ENCODE data around the gene IGFBPL1. TPM values are rescaled to one million over a fixed set of nuclear protein-coding genes. Genes with fewer than 3 reads are reported as not detected.

Gene IGFBPL1
- total RNA-seq, 1 donor from 2014 or later = not detected

- Histone ChIP-seq H3K36me3 (no peaks in the 10 kb centered on the region), H3K9me3 (no peaks in the 10 kb centered on the region), H3K27ac (no peak overlapping the region), H3K4me3 (no peak overlapping the region), H3K27me3 (no peaks in the 10 kb centered on the region), H3K4me1 (no peaks in the 10 kb centered on the region)
- DNase-seq (ENCODE audit: extremely low spot score in 2 of 2) = peak; percentile 49 to 90
- no peak for TF ChIP-seq POLR2A (IDR thresholded peaks at IDR 0.05)
- no peak for TF ChIP-seq POLR2AphosphoS5 (IDR thresholded peaks at IDR 0.05; ENCODE audit: insufficient read depth in 1 of 2, low read depth in 1 of 2)
- no peak for TF ChIP-seq CTCF (IDR thresholded peaks at IDR 0.05)
- intact Hi-C loops (cut with DNase I) = loop anchor here (10.0 kb wide), 1 partner anchor 525 kb away; no protein-coding TSS in a partner anchor
Measured at GRCh38 chr9:38439291-38439915, 15.1 kb upstream of the IGFBPL1 start.

- TF ChIP-seq POLR2AphosphoS5 (IDR thresholded peaks at IDR 0.05; ENCODE audit: insufficient read depth in 1 of 2, low read depth in 1 of 2) (no peak), CTCF (IDR thresholded peaks at IDR 0.05) (no peak), POLR2A (IDR thresholded peaks at IDR 0.05) (no peak)
- no peaks in the 10 kb centered on the region for H3K27me3 ChIP-seq
- no peak overlapping the region for H3K27ac ChIP-seq
- H3K9me3 ChIP-seq = no peaks in the 10 kb centered on the region
- intact Hi-C loops (cut with DNase I) = loop anchor here (10.0 kb wide), 1 partner anchor 523 kb away; no protein-coding TSS in a partner anchor
- no peaks in the 10 kb centered on the region for H3K4me1 ChIP-seq
- peak; percentile 52 to 60 for DNase-seq (ENCODE audit: extremely low spot score in 2 of 2)
- no peak overlapping the region for H3K4me3 ChIP-seq
- no peaks in the 10 kb centered on the region for H3K36me3 ChIP-seq
Measured at GRCh38 chr9:38437193-38437823, 13.1 kb upstream of the IGFBPL1 start.

- TF ChIP-seq CTCF (IDR thresholded peaks at IDR 0.05) (no peak), POLR2A (IDR thresholded peaks at IDR 0.05) (no peak), POLR2AphosphoS5 (IDR thresholded peaks at IDR 0.05; ENCODE audit: insufficient read depth in 1 of 2, low read depth in 1 of 2) (no peak)
- Histone ChIP-seq H3K27ac (no peak overlapping the region), H3K4me1 (no peaks in the 10 kb centered on the region), H3K9me3 (no peaks in the 10 kb centered on the region), H3K4me3 (no peak overlapping the region), H3K27me3 (no peaks in the 10 kb centered on the region), H3K36me3 (no peaks in the 10 kb centered on the region)
- DNase-seq (ENCODE audit: extremely low spot score in 2 of 2) = peak in 1 of 2 donors; percentile 34
- intact Hi-C loops (cut with DNase I) = loop anchor here (10.0 kb wide), 1 partner anchor 522 kb away; no protein-coding TSS in a partner anchor
Measured at GRCh38 chr9:38436708-38437107, 12.5 kb upstream of the IGFBPL1 start.

GRCh38 chr9:38435521-38435920, 11.3 kb upstream of the IGFBPL1 start:
- Histone ChIP-seq H3K27ac (no peak overlapping the region), H3K9me3 (no peaks in the 10 kb centered on the region), H3K4me1 (no peaks in the 10 kb centered on the region), H3K27me3 (no peaks in the 10 kb centered on the region), H3K4me3 (no peak overlapping the region), H3K36me3 (no peaks in the 10 kb centered on the region)
- TF ChIP-seq POLR2AphosphoS5 (IDR thresholded peaks at IDR 0.05; ENCODE audit: insufficient read depth in 1 of 2, low read depth in 1 of 2) = no peak
- TF ChIP-seq POLR2A (IDR thresholded peaks at IDR 0.05) = no peak
- no peak for TF ChIP-seq CTCF (IDR thresholded peaks at IDR 0.05)
- intact Hi-C loops (cut with DNase I) = loop anchor here (10.0 kb wide), 1 partner anchor 521 kb away; no protein-coding TSS in a partner anchor
- no peak for DNase-seq (ENCODE audit: extremely low spot score in 2 of 2)

GRCh38 chr9:38434853-38435252, 10.6 kb upstream of the IGFBPL1 start:
- peak in 1 of 2 donors; percentile 28 for DNase-seq (ENCODE audit: extremely low spot score in 2 of 2)

More at GRCh38 chr9:38434853-38435252, 10.6 kb upstream of the IGFBPL1 start:
- Histone ChIP-seq H3K9me3 (no peaks in the 10 kb centered on the region), H3K27me3 (no peaks in the 10 kb centered on the region), H3K4me1 (no peaks in the 10 kb centered on the region), H3K4me3 (no peak overlapping the region), H3K36me3 (no peaks in the 10 kb centered on the region), H3K27ac (no peak overlapping the region)
- TF ChIP-seq POLR2AphosphoS5 (IDR thresholded peaks at IDR 0.05; ENCODE audit: insufficient read depth in 1 of 2, low read depth in 1 of 2) (no peak), CTCF (IDR thresholded peaks at IDR 0.05) (no peak), POLR2A (IDR thresholded peaks at IDR 0.05) (no peak)
- intact Hi-C loops (cut with DNase I) = loop anchor here (10.0 kb wide), 1 partner anchor 520 kb away; no protein-coding TSS in a partner anchor

Data from vagina (tissue), 2 donors.